CD4-positive, alpha-beta memory T cell (primary cell): ENCODE measurements around the gene ZNF280D. TPM values are rescaled to one million over a fixed set of nuclear protein-coding genes. Genes with fewer than 3 reads are reported as not detected.

Experiments
- CTCF ChIA-PET: fragments of 350-600 bp; sonication (Branson Sonifier 250); formaldehyde crosslinking; loops from one replicate; lab custom pipeline; 2021; ENCODE audit warnings: inconsistent platforms; ENCODE audit not compliant: partially characterized antibody; lab: Charles Lee
- POLR2A ChIA-PET: fragments of 350-600 bp; sonication (Branson Sonifier 250); formaldehyde crosslinking; loops from one replicate; lab custom pipeline; 2021; ENCODE audit not compliant: partially characterized antibody; lab: Charles Lee
- DNase-seq, 5 donors: peaks; one replicate each; pipeline versions ENCODE4 v3.0.0 to v3.0.0-alpha.2; 2020 to 2022; ENCODE audit warnings: mixed read lengths in 1 of 5
- H3K27ac ChIP-seq: one replicate; pipeline ENCODE4 v1.7.0; 2013; ENCODE audit warnings: low read depth, low read length
- H3K27me3 ChIP-seq: 2 replicates; pipeline ENCODE4 v1.7.0; 2013; ENCODE audit warnings: mild to moderate bottlenecking, low read length, moderate library complexity; ENCODE audit not compliant: insufficient read depth
- H3K36me3 ChIP-seq: 2 replicates; pipeline ENCODE4 v1.7.0; 2013; ENCODE audit warnings: mild to moderate bottlenecking, low read length, moderate library complexity; ENCODE audit not compliant: insufficient read depth
- H3K4me1 ChIP-seq: 2 replicates; pipeline ENCODE4 v1.7.0; 2013; ENCODE audit warnings: mild to moderate bottlenecking, low read length, moderate library complexity; ENCODE audit not compliant: insufficient read depth
- H3K4me3 ChIP-seq, 2 donors: one replicate each; pipeline ENCODE4 v1.7.0; 2013; ENCODE audit warnings: low read length in 2 of 2, mild to moderate bottlenecking in 1 of 2
- H3K9me3 ChIP-seq, 2 donors: one replicate each; pipeline ENCODE4 v1.7.0; 2013; ENCODE audit warnings: low read length in 2 of 2, control low read depth in 1 of 2; ENCODE audit not compliant: control insufficient read depth in 1 of 2
- H3K27ac Mint-ChIP-seq, 7 donors: one replicate each; pipeline ENCODE4 v1.8.0; 2020 to 2021; ENCODE audit warnings: mixed read lengths in 7 of 7, mild to moderate bottlenecking in 6 of 7, inconsistent platforms in 3 of 7, moderate library complexity in 3 of 7
- H3K27me3 Mint-ChIP-seq, 2 donors: one replicate each; pipeline ENCODE4 v1.8.0; 2020 to 2021; ENCODE audit warnings: mixed read lengths in 2 of 2
- H3K36me3 Mint-ChIP-seq, 2 donors: one replicate each; pipeline ENCODE4 v1.8.0; 2020 to 2021; ENCODE audit warnings: mixed read lengths in 2 of 2, inconsistent platforms in 1 of 2, mild to moderate bottlenecking in 1 of 2
- H3K4me1 Mint-ChIP-seq, 4 donors: one replicate each; pipeline ENCODE4 v1.8.0; 2020 to 2021; ENCODE audit warnings: mixed read lengths in 4 of 4, mild to moderate bottlenecking in 1 of 4
- H3K4me3 Mint-ChIP-seq, 8 donors: one replicate each; pipeline ENCODE4 v1.8.0; 2020 to 2021; ENCODE audit warnings: mixed read lengths in 8 of 8, mild to moderate bottlenecking in 7 of 8, moderate library complexity in 6 of 8, inconsistent platforms in 3 of 8
- H3K9me3 Mint-ChIP-seq, 8 donors: one replicate each; pipeline ENCODE4 v1.8.0; 2020 to 2021; ENCODE audit warnings: mixed read lengths in 8 of 8, mild to moderate bottlenecking in 5 of 8, inconsistent platforms in 3 of 8, moderate library complexity in 1 of 8
- intact Hi-C: fragments of 100-400 bp; cut with micrococcal nuclease; formaldehyde crosslinking; loops from one replicate; pipeline ENCODE4 v1.15.1; 2023
- polyA plus RNA-seq, 2 donors: library from polyadenylated mRNA; unstranded; fragments of 300-500 nt; fragmentation: Illumina TruSeq; gene quantifications; one replicate each; pipeline ENCODE4 v1.2.3, GENCODE V29; 2021
- total RNA-seq, 2 experiments: library from RNA; stranded (reverse); gene quantifications; one replicate each; pipeline ENCODE4 v1.2.3, GENCODE V29; 2021

The ZNF280D gene
- total and polyA plus RNA-seq, 4 experiments from 2014 or later, result 4.1 to 50.1 (median 26.2) TPM

DNA sequence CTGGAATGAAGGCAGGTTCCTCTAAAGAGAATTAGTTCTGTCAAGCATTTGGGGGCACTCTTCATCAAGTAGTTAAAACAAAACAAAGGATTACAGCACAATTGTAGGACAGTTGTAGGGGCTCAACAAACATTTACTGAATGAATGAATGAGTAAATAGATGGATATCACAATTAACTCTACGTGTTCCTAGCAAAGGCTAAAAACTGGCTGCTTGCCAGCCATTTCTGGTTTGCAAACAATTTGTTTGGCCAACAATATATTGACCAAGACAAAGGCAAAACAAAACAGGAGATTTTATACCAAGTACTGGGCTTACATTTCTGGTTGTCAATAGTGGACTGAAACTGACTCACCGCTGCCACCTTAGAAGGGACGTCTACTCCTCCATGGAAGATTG lies 116.8 kb downstream of the ZNF280D start:
- no peak overlapping the region for H3K4me3 ChIP-seq
- H3K4me1 ChIP-seq, result no peaks in the 10 kb centered on the region
- Mint-ChIP-seq H3K4me1 (peaks cover 0 to 1% (median 0%) of the 10 kb centered on the region in 4 donors), H3K27me3 (peaks cover 2 to 8% of the 10 kb centered on the region in 2 donors), H3K36me3 (peaks cover 0 to 3% of the 10 kb centered on the region in 2 donors), H3K4me3 (no peak overlapping the region), H3K9me3 (peaks cover 0 to 16% (median 9%) of the 10 kb centered on the region in 8 donors), H3K27ac (no peak overlapping the region)
- H3K36me3 ChIP-seq, result no peaks in the 10 kb centered on the region
- H3K27ac ChIP-seq, result no peak overlapping the region
- intact Hi-C loops, result no loop called here
- no peaks in the 10 kb centered on the region for H3K9me3 ChIP-seq
- no peaks in the 10 kb centered on the region for H3K27me3 ChIP-seq
- ChIA-PET POLR2A (no interaction called here), CTCF (no interaction called here)
- DNase-seq, result no peak

DNA sequence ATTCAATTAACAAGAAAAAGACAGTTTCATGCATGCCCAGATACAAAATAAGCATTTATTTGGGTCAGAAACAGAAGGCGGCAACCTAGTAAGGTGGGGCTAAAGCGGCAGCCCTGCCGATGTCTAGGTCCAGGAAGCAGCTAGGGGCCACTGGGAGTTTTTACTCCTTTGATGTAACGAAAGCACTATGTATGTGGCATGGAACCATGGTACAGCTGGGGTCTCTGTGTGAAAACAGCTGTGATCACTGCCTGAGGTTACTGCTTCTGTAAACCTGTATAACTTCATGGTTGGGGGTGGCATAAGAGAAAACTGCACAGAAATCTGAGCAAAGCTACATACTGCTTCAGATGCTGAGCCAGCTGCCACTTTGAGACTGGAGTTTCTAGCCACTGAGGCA lies 119.5 kb downstream of the ZNF280D start:
- POLR2A ChIA-PET, result no interaction called here
- no peak overlapping the region for H3K4me3 Mint-ChIP-seq
- H3K27ac ChIP-seq, result no peak overlapping the region

DNA sequence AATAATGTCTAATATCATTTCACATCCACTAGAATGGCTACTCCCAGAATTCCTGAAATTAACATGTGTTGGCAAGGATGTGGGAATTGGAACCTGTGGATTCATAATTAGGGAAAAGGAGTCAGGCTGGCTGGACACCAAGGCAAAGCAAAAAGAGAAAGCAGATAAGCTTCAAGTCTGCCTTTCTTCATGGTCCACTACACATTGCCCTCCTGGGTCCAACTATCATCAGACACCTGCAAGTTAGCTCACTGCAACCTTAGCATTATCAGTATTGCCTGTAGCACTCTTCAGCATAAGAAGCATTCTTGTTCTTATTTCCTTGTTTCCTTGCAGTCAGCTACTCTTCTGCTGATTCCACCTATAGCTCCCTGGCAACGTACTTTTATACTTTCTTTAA lies 124.3 kb downstream of the ZNF280D start:
- no peak for DNase-seq
- H3K4me3 Mint-ChIP-seq, result no peak overlapping the region
- H3K27ac ChIP-seq, result no peak overlapping the region
- H3K27ac Mint-ChIP-seq, result no peak overlapping the region
- H3K27me3 Mint-ChIP-seq, result peaks cover 7 to 13% of the 10 kb centered on the region in 2 donors
- H3K4me3 ChIP-seq, result no peak overlapping the region
- POLR2A ChIA-PET, result no interaction called here
- intact Hi-C loops, result no loop called here
- H3K9me3 ChIP-seq, result no peaks in the 10 kb centered on the region
- no peaks in the 10 kb centered on the region for H3K4me1 ChIP-seq
- CTCF ChIA-PET, result no interaction called here
- H3K9me3 Mint-ChIP-seq, result peaks cover 0 to 7% (median 4%) of the 10 kb centered on the region in 8 donors
- H3K36me3 Mint-ChIP-seq, result peaks cover 0 to 7% of the 10 kb centered on the region in 2 donors
- no peaks in the 10 kb centered on the region for H3K36me3 ChIP-seq
- peaks cover 0 to 4% (median 2%) of the 10 kb centered on the region in 4 donors for H3K4me1 Mint-ChIP-seq
- no peaks in the 10 kb centered on the region for H3K27me3 ChIP-seq

More for the DNA sequence above, 119.5 kb downstream of the ZNF280D start:
- H3K36me3 ChIP-seq, result no peaks in the 10 kb centered on the region
- Mint-ChIP-seq H3K36me3 (peaks cover 0 to 3% of the 10 kb centered on the region in 2 donors), H3K4me1 (peaks cover 0 to 1% (median 0%) of the 10 kb centered on the region in 4 donors), H3K27me3 (peaks cover 2 to 14% of the 10 kb centered on the region in 2 donors), H3K27ac (no peak overlapping the region), H3K9me3 (peaks cover 0 to 6% (median 2%) of the 10 kb centered on the region in 8 donors)
- DNase-seq, result no peak
- intact Hi-C loops, result no loop called here
- H3K4me3 ChIP-seq, result no peak overlapping the region
- no peaks in the 10 kb centered on the region for H3K9me3 ChIP-seq
- H3K4me1 ChIP-seq, result no peaks in the 10 kb centered on the region
- CTCF ChIA-PET, result no interaction called here
- H3K27me3 ChIP-seq, result no peaks in the 10 kb centered on the region

DNA sequence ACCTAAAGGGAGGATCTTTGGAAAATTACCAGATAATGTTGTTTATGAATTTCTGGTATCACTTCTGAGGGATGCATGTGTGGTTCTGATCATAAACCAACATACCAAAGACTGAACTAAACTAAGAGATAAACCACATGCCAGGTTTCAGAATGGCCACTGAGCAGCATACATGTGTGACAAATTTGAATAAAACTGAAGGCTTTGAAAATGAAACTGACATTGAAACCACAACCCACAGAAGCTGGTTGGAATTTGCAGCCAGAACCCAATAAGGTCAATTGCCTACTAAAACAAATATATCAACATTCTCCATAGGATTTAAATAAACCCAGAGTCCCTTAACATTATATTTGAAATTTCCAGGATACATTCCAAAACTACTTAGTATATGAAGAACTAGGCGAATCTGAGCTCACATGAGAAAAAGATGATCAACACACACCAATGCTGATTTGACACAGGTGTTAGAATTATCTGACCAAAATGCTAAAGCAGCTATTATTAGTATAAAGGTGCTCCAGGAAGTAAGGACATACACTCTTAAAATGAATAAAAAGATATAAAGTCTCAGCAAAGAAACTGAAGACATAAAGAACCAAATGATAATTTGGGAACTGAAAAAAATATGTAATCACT lies 125.0 kb downstream of the ZNF280D start:
- peaks cover 0 to 7% (median 4%) of the 10 kb centered on the region in 8 donors for H3K9me3 Mint-ChIP-seq
- CTCF ChIA-PET, result no interaction called here

DNA sequence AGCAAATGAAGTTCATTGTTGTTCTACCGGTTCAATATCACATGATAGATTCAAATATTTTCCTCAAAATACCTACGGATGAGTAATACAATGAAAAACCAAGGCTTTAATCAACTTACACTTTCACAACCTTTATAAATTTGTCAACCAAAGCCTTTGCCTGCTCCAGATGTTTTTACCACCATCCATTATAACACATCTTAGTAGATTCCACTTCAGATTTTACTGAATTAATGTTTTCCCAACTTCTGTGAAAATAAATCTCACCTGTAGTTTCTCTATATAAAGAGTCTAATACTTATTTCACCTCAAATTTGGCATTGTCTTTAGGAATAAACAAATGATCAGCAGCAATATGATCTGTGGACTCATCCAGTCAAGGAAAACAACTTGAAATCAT lies 131.1 kb downstream of the ZNF280D start:
- no peak overlapping the region for H3K4me3 Mint-ChIP-seq
- POLR2A ChIA-PET, result no interaction called here
- H3K9me3 ChIP-seq, result no peaks in the 10 kb centered on the region
- peaks cover 2 to 5% of the 10 kb centered on the region in 2 donors for H3K27me3 Mint-ChIP-seq
- intact Hi-C loops, result no loop called here
- no peak overlapping the region for H3K4me3 ChIP-seq
- H3K36me3 Mint-ChIP-seq, result peaks cover 0 to 5% of the 10 kb centered on the region in 2 donors
- DNase-seq, result no peak
- H3K27ac ChIP-seq, result no peak overlapping the region
- peaks cover 0 to 26% (median 17%) of the 10 kb centered on the region in 8 donors for H3K9me3 Mint-ChIP-seq
- H3K4me1 ChIP-seq, result no peaks in the 10 kb centered on the region
- H3K4me1 Mint-ChIP-seq, result no peaks in the 10 kb centered on the region
- no peak overlapping the region for H3K27ac Mint-ChIP-seq
- CTCF ChIA-PET, result no interaction called here
- H3K36me3 ChIP-seq, result no peaks in the 10 kb centered on the region
- no peaks in the 10 kb centered on the region for H3K27me3 ChIP-seq

More for the DNA sequence above, 125.0 kb downstream of the ZNF280D start:
- Histone ChIP-seq H3K4me1 (no peaks in the 10 kb centered on the region), H3K36me3 (no peaks in the 10 kb centered on the region), H3K4me3 (no peak overlapping the region), H3K27ac (no peak overlapping the region), H3K27me3 (no peaks in the 10 kb centered on the region), H3K9me3 (no peaks in the 10 kb centered on the region)
- POLR2A ChIA-PET, result no interaction called here
- DNase-seq, result no peak
- H3K27me3 Mint-ChIP-seq, result peaks cover 6 to 7% of the 10 kb centered on the region in 2 donors
- H3K4me1 Mint-ChIP-seq, result peaks cover 0 to 4% (median 1%) of the 10 kb centered on the region in 4 donors
- no peak overlapping the region for H3K4me3 Mint-ChIP-seq
- intact Hi-C loops, result no loop called here
- H3K27ac Mint-ChIP-seq, result no peak overlapping the region
- peaks cover 0 to 5% of the 10 kb centered on the region in 2 donors for H3K36me3 Mint-ChIP-seq

DNA sequence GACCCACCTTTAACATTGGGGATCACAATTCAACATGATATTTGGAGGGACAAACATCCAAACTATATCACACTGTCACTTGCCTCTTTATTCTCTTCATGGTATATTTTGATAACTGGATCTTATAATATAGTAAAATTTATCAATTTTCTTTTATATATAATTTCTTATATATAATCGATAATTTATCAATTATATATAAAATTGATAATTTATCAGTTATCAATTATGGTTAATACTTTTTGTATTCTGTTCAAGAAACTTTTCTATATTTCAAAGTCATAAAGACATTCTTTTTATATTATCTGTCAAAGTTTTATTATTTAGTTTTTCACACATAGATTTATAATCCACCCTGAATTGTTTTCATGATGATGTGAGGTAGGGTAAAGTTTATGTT lies 132.9 kb downstream of the ZNF280D start:
- ChIA-PET POLR2A (no interaction called here), CTCF (no interaction called here)
- Histone ChIP-seq H3K36me3 (no peaks in the 10 kb centered on the region), H3K9me3 (no peaks in the 10 kb centered on the region), H3K27ac (no peak overlapping the region), H3K4me3 (no peak overlapping the region), H3K27me3 (no peaks in the 10 kb centered on the region), H3K4me1 (no peaks in the 10 kb centered on the region)
- no peaks in the 10 kb centered on the region for H3K36me3 Mint-ChIP-seq
- H3K9me3 Mint-ChIP-seq, result peaks cover 0 to 26% (median 16%) of the 10 kb centered on the region in 8 donors
- intact Hi-C loops, result no loop called here
- no peak overlapping the region for H3K27ac Mint-ChIP-seq
- peaks cover under 1 to 3% of the 10 kb centered on the region in 2 donors for H3K27me3 Mint-ChIP-seq
- no peak for DNase-seq
- H3K4me1 Mint-ChIP-seq, result no peaks in the 10 kb centered on the region
- no peak overlapping the region for H3K4me3 Mint-ChIP-seq

DNA sequence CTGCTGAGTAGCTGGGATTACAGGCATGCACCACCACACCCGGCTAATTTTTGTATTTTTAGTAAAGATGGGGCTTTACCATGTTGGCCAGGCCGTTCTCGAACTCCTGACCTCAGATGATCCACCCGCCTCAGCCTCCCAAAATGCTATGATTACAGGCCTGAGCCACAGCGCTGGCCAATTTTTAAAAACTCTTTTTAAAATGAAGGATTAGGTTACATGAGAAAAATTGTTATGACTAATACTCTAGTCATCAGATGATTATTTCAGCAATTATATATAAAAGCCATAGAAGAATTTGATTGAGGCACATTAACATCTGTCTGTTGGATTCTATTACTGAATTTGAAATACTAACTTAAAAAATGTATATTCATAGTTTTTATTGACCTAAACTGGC lies 134.3 kb downstream of the ZNF280D start:
- Mint-ChIP-seq H3K36me3 (no peaks in the 10 kb centered on the region), H3K4me1 (no peaks in the 10 kb centered on the region), H3K27me3 (no peaks in the 10 kb centered on the region), H3K27ac (no peak overlapping the region), H3K9me3 (peaks cover 0 to 24% (median 16%) of the 10 kb centered on the region in 8 donors), H3K4me3 (no peak overlapping the region)
- H3K9me3 ChIP-seq, result no peaks in the 10 kb centered on the region
- intact Hi-C loops, result no loop called here
- DNase-seq, result no peak
- ChIA-PET POLR2A (no interaction called here), CTCF (no interaction called here)
- H3K4me1 ChIP-seq, result no peaks in the 10 kb centered on the region
- no peak overlapping the region for H3K27ac ChIP-seq
- no peaks in the 10 kb centered on the region for H3K27me3 ChIP-seq
- no peak overlapping the region for H3K4me3 ChIP-seq
- H3K36me3 ChIP-seq, result no peaks in the 10 kb centered on the region
